HG02571 (cell line): ENCODE results near the gene CTDSPL.

ENCODE experiments used
- ATAC-seq: cut with Tn5 transposase; IDR thresholded peaks from one replicate; pipeline ENCODE4 v1.9.1; 2021; ENCODE audit warnings: mild to moderate bottlenecking, moderate library complexity; ENCODE audit not compliant: unreplicated experiment

Gene CTDSPL

GRCh38 chr3:37890522-37890921 is 28.8 kb downstream of the CTDSPL start:
- ATAC-seq: no peak

GRCh38 chr3:37891227-37891626 is 29.5 kb downstream of the CTDSPL start:
- peak; percentile 92 for ATAC-seq

GRCh38 chr3:37892927-37893600 is 31.4 kb downstream of the CTDSPL start:
- no peak for ATAC-seq

GRCh38 chr3:37896827-37897226 is 35.1 kb downstream of the CTDSPL start:
- ATAC-seq: no peak

- no peak for ATAC-seq
These were observed 36.1 kb downstream of the CTDSPL start for GRCh38 chr3:37897763-37898162.

- ATAC-seq: no peak
These were observed 36.7 kb downstream of the CTDSPL start for GRCh38 chr3:37898424-37898823.

- ATAC-seq: no peak
These were observed 37.5 kb downstream of the CTDSPL start for GRCh38 chr3:37899101-37899707.

- ATAC-seq: no peak
These were observed 38.1 kb downstream of the CTDSPL start for GRCh38 chr3:37899711-37900306.

GRCh38 chr3:37901721-37902120 is 40.0 kb downstream of the CTDSPL start:
- ATAC-seq: no peak

GRCh38 chr3:37902674-37903073 is 41.0 kb downstream of the CTDSPL start:
- no peak for ATAC-seq

- ATAC-seq: no peak
These were observed 41.6 kb downstream of the CTDSPL start for GRCh38 chr3:37903320-37903719.

- no peak for ATAC-seq
These were observed 42.1 kb downstream of the CTDSPL start for GRCh38 chr3:37903734-37904133.

- no peak for ATAC-seq
These were observed 42.9 kb downstream of the CTDSPL start for GRCh38 chr3:37904601-37905000.

GRCh38 chr3:37905346-37905745 is 43.7 kb downstream of the CTDSPL start:
- ATAC-seq: no peak

- ATAC-seq: no peak
These were observed 44.5 kb downstream of the CTDSPL start for GRCh38 chr3:37905987-37906674.

- ATAC-seq: peak; percentile 29
These were observed 45.1 kb downstream of the CTDSPL start for GRCh38 chr3:37906734-37907282.

- ATAC-seq: no peak
These were observed 45.7 kb downstream of the CTDSPL start for GRCh38 chr3:37907371-37907770.

- ATAC-seq: peak; percentile 96
These were observed 46.2 kb downstream of the CTDSPL start for GRCh38 chr3:37907906-37908305.

- ATAC-seq: no peak
These were observed 47.6 kb downstream of the CTDSPL start for GRCh38 chr3:37909067-37909911.

- ATAC-seq: no peak
These were observed 49.2 kb downstream of the CTDSPL start for GRCh38 chr3:37910671-37911400.
